Activated B cell treated with CpG ODN at 0.5 μM for 24 hours (primary cell): Measurements from ENCODE around the gene SHISA9. TPM values are rescaled to one million over a fixed set of nuclear protein-coding genes. Genes with fewer than 3 reads are reported as not detected.

Source experiments
- ATAC-seq: fragments of 200-7000 bp; cut with Tn5 transposase; one replicate; pipeline ENCODE4 v1.10.0; 2021; ENCODE audit warnings: low read depth, mild to moderate bottlenecking, moderate library complexity
- CTCF ChIA-PET: fragments of 350-600 bp; sonication (Branson Sonifier 250); formaldehyde crosslinking; loops from one replicate; lab custom pipeline; 2021; ENCODE audit warnings: antibody characterized with exemption; lab: Charles Lee
- POLR2A ChIA-PET: fragments of 350-600 bp; sonication (Branson Sonifier 250); formaldehyde crosslinking; loops from one replicate; lab custom pipeline; 2021; ENCODE audit warnings: antibody characterized with exemption; lab: Charles Lee
- DNase-seq: peaks from one replicate; pipeline ENCODE4 v3.0.0; 2022
- H3K27ac Mint-ChIP-seq: one replicate; pipeline ENCODE4 v1.8.0; 2020; ENCODE audit warnings: mixed read lengths
- H3K27me3 Mint-ChIP-seq: one replicate; pipeline ENCODE4 v1.8.0; 2021; ENCODE audit warnings: mixed read lengths
- H3K36me3 Mint-ChIP-seq: one replicate; pipeline ENCODE4 v1.8.0; 2021; ENCODE audit warnings: low read depth, mixed read lengths
- H3K4me1 Mint-ChIP-seq: one replicate; pipeline ENCODE4 v1.8.0; 2021; ENCODE audit warnings: mixed read lengths
- H3K4me3 Mint-ChIP-seq: one replicate; pipeline ENCODE4 v1.8.0; 2020; ENCODE audit warnings: mild to moderate bottlenecking, mixed read lengths
- H3K9me3 Mint-ChIP-seq: one replicate; pipeline ENCODE4 v1.8.0; 2020; ENCODE audit warnings: mixed read lengths
- intact Hi-C: fragments of 100-400 bp; cut with micrococcal nuclease; formaldehyde crosslinking; loops from one replicate; pipeline ENCODE4 v1.15.1; 2024
- total RNA-seq: library from RNA; stranded (reverse); gene quantifications from 2 replicates; pipeline ENCODE4 v1.2.3, GENCODE V29; 2022
- TF ChIP-seq, protein P1 (sequence below): fragments of 200-600 bp; IDR thresholded peaks from one replicate; pipeline ENCODE4 v1.8.0; 2022; ENCODE audit warnings: antibody characterized with exemption, mild to moderate bottlenecking

SHISA9 gene
- total RNA-seq, 1 donor from 2014 or later = 0.07 TPM

DNA sequence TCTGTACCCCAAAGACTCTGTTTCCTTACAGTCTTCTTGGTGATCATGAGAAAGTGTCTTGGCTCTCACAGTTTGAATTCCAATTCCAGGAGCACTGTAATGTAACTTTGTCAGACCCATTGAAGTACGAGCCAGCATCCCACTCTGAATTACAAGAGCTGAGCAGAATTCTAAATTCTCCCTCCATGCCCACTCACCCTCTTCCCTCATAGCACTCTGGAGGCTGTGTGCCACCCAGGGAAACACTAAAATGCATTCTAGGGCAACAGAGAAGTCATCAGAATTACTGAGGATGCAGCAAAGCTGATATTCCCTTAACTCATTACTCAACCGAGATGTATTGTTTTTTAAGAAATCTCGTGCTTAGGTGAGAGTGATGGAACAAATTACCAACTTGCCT is 154.1 kb downstream of the SHISA9 start:
- DNase-seq (no peak), ATAC-seq (no peak)
- CTCF ChIA-PET = no interaction called here
- TF ChIP-seq, protein P1, sequence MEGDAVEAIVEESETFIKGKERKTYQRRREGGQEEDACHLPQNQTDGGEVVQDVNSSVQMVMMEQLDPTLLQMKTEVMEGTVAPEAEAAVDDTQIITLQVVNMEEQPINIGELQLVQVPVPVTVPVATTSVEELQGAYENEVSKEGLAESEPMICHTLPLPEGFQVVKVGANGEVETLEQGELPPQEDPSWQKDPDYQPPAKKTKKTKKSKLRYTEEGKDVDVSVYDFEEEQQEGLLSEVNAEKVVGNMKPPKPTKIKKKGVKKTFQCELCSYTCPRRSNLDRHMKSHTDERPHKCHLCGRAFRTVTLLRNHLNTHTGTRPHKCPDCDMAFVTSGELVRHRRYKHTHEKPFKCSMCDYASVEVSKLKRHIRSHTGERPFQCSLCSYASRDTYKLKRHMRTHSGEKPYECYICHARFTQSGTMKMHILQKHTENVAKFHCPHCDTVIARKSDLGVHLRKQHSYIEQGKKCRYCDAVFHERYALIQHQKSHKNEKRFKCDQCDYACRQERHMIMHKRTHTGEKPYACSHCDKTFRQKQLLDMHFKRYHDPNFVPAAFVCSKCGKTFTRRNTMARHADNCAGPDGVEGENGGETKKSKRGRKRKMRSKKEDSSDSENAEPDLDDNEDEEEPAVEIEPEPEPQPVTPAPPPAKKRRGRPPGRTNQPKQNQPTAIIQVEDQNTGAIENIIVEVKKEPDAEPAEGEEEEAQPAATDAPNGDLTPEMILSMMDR = no peak
- intact Hi-C loops = no loop called here
- H3K4me1 Mint-ChIP-seq = no peaks in the 10 kb centered on the region
- H3K36me3 Mint-ChIP-seq = no peaks in the 10 kb centered on the region
- H3K9me3 Mint-ChIP-seq = peaks cover 7% of the 10 kb centered on the region
- H3K4me3 Mint-ChIP-seq = no peak overlapping the region
- H3K27me3 Mint-ChIP-seq = no peaks in the 10 kb centered on the region
- POLR2A ChIA-PET = no interaction called here
- H3K27ac Mint-ChIP-seq = no peak overlapping the region

DNA sequence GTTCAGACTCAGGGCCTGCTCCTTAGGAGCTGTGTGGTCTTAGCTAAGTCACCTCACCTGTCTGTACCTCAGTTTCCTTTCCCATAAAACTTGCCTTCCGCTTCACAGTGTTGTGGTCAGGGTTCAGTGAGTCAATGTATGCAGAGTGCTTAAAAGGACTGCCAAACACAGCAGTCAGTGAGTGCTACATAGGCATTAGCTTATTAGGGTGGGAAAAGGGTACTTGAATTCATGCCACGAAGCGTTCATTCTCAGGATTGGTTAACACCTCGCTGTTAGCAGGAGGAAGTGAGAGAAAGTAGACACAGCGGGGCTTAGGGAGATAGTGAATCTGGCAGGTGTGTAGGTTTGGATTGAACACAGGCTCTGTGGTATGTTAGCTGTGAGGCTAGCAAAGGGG is 155.2 kb downstream of the SHISA9 start:
- no peak for ATAC-seq
- ChIA-PET CTCF (no interaction called here), POLR2A (no interaction called here)
- intact Hi-C loops = no loop called here
- H3K36me3 Mint-ChIP-seq = no peaks in the 10 kb centered on the region
- DNase-seq = no peak
- H3K4me3 Mint-ChIP-seq = no peak overlapping the region
- H3K27me3 Mint-ChIP-seq = no peaks in the 10 kb centered on the region
- no peak overlapping the region for H3K27ac Mint-ChIP-seq
- H3K4me1 Mint-ChIP-seq = no peaks in the 10 kb centered on the region
- H3K9me3 Mint-ChIP-seq = peaks cover 7% of the 10 kb centered on the region
- TF ChIP-seq, protein P1 = no peak

DNA sequence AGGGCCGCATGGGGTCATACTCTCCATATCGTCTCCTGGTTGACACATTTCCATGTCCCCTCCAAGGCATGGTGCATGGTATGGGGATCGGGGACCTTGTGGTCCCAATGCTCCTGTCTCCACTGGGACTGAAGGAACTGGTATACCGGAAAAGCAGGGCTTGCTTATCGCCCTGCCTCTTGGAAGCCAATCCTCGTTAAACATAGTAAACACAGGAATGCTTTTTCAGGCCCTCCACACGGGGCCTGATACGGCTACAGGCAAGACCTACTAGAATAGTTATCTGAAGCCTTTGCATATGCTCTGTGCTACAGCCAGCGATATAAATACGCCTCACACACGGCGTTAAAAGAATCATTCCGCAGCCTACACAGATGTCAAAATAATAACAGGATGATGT is 159.5 kb downstream of the SHISA9 start:
- no peaks in the 10 kb centered on the region for H3K27me3 Mint-ChIP-seq
- intact Hi-C loops = no loop called here
- H3K4me1 Mint-ChIP-seq = no peaks in the 10 kb centered on the region
- H3K27ac Mint-ChIP-seq = no peak overlapping the region
- POLR2A ChIA-PET = no interaction called here
- H3K4me3 Mint-ChIP-seq = no peak overlapping the region
- DNase-seq (no peak), ATAC-seq (no peak)
- TF ChIP-seq, protein P1 = no peak
- peaks cover 7% of the 10 kb centered on the region for H3K9me3 Mint-ChIP-seq
- H3K36me3 Mint-ChIP-seq = no peaks in the 10 kb centered on the region
- CTCF ChIA-PET = no interaction called here

DNA sequence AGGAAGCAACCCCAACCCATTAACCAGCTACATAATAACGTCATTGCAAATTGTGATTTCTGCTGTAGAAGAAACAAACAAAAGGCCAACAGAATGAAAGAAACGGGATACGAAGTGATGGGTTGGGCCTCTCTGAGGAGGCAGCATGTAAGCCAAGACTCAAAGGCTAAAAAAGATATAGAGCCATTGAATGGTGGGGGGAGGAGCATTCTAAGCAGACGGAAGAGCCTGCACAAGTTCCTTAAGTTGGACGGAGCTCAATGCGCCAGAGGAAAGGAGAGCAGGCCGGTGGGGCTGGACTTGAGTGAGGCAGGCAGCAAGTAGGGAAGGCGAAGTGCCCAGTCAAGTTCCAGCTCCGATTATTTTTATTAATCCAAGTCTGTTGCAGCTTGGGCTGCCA is 160.3 kb downstream of the SHISA9 start:
- Mint-ChIP-seq H3K4me3 (no peak overlapping the region), H3K27ac (no peak overlapping the region)
- CTCF ChIA-PET = no interaction called here

DNA sequence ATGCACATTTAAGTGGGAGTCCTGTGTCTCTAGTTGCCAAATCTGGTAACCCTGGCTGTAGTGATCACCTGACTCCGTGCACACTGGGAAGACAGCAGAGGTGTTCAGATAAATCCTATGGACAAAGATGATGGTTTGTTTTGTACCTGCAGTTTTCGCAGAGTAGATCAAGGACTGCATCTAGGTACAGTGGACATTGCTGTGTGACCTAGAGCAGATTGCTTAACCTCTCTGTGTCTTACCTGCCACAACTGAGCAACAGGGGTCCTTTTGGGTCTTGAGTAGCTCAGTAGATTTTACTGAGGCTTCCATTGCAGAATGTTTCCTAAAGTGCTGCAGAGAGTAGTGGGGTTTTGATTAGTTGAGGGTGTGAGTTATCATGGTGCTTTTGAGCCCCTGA is 160.8 kb downstream of the SHISA9 start:
- CTCF ChIA-PET = no interaction called here
- no peak for ATAC-seq
- H3K36me3 Mint-ChIP-seq = no peaks in the 10 kb centered on the region

More for the DNA sequence above, 160.3 kb downstream of the SHISA9 start:
- intact Hi-C loops = no loop called here
- Mint-ChIP-seq H3K36me3 (no peaks in the 10 kb centered on the region), H3K27me3 (no peaks in the 10 kb centered on the region), H3K9me3 (peaks cover 7% of the 10 kb centered on the region), H3K4me1 (no peaks in the 10 kb centered on the region)
- POLR2A ChIA-PET = no interaction called here
- TF ChIP-seq, protein P1 = no peak
- DNase-seq (no peak), ATAC-seq (no peak)

More for the DNA sequence above, 160.8 kb downstream of the SHISA9 start:
- POLR2A ChIA-PET = no interaction called here
- no peak overlapping the region for H3K4me3 Mint-ChIP-seq
- no peaks in the 10 kb centered on the region for H3K27me3 Mint-ChIP-seq
- TF ChIP-seq, protein P1 = no peak
- H3K27ac Mint-ChIP-seq = no peak overlapping the region
- H3K4me1 Mint-ChIP-seq = no peaks in the 10 kb centered on the region
- intact Hi-C loops = no loop called here
- peaks cover 7% of the 10 kb centered on the region for H3K9me3 Mint-ChIP-seq
- DNase-seq = no peak
